Measurements from ENCODE around the gene GPC5. TPM values are rescaled to one million over a fixed set of nuclear protein-coding genes. Genes with fewer than 3 reads are reported as not detected.
A peak's percentile ranks its signal among the peaks of the same experiment; 100 is the strongest.

The GPC5 gene
- total and polyA plus RNA-seq, 9 of the 15 experiments (the other 6 are each of a cell fraction or from before 2014, with no cell fraction given): 0.18 to 0.27 TPM; not detected in 7

- Histone ChIP-seq H2AFZ (ENCODE audit: low read depth, low read length) (no peak overlapping the region), H3K4me2 (ENCODE audit: insufficient read depth, low read length) (no peak overlapping the region), H3K27me3 (ENCODE audit: control insufficient read depth in 2 of 2, insufficient read depth in 2 of 2, low read length in 2 of 2) (no peaks in the 10 kb centered on the region), H3K4me3 (no peak overlapping the region), H3K9ac (ENCODE audit: insufficient read depth in 1 of 2, low read depth in 2 of 2, low read length in 2 of 2) (no peak overlapping the region), H3K9me1 (ENCODE audit: control insufficient read depth, insufficient read depth, low read length) (no peaks in the 10 kb centered on the region), H4K20me1 (replicated peaks; ENCODE audit: control insufficient read depth, insufficient read depth, low read length) (no peaks in the 10 kb centered on the region), H3K27ac (ENCODE audit: extremely low read depth, low read depth, low read length) (no peak overlapping the region), H3K79me2 (ENCODE audit: control insufficient read depth, insufficient read depth, low read length) (no peaks in the 10 kb centered on the region), H3K9me3 (replicated peaks; ENCODE audit: control insufficient read depth, insufficient read depth, low read depth, low read length) (no peaks in the 10 kb centered on the region; the same call in 1 of the 2 replicates), H3K4me1 (replicated peaks in 1 of 2; ENCODE audit: control insufficient read depth in 2 of 2, insufficient read depth in 2 of 2, low read length in 2 of 2) (no peaks in the 10 kb centered on the region; a peak in 1 of 5 replicates), H3K36me3 (ENCODE audit: control insufficient read depth, insufficient read depth, low read length) (no peaks in the 10 kb centered on the region)
- in situ Hi-C loops (cut with MboI) (no loop called here), intact Hi-C loops (cut with micrococcal nuclease) (no loop called here)
- BruUV-seq (replicated peaks): no TSS peak
- no peak for TF ChIP-seq ZBTB40 (IDR thresholded peaks at IDR 0.05)
- 0 out of 2 replicates have a peak, but pooled peaks have one; percentile 10 for TF ChIP-seq ZBTB40 (CRISPR knock-in tag; IDR thresholded peaks at IDR 0.05)
- TF ChIP-seq MAFK (IDR thresholded peaks at IDR 0.05; ENCODE audit: low read length): no peak
- ChIA-PET POLR2A (interaction anchor here (1.0 to 1.7 kb wide), 4 partner anchors 9 to 117 kb away, joined by 3 to 5 read pairs (median 4); no protein-coding TSS in a partner anchor), CTCF (ENCODE audit: low intra/inter-chr PET ratio) (no interaction called here)
- DNase-seq (ENCODE audit: extremely low read depth in 1 of 4, low spot score in 3 of 4) (no peak), ATAC-seq (peak; percentile 10; the same call in 2 of the 3 replicates), FAIRE-seq (no peak)
- 8% methylated on average over 3 of the region's 3 CpGs for WGBS (ENCODE audit: insufficient coverage, low coverage, missing lambda C conversion rate)
Measured at GRCh38 chr13:91529739-91530482, 131.5 kb downstream of the GPC5 start.
